SK-N-MC (cell line): ENCODE measurements around the gene BMP8B.
"Not testable (repeated sequence)": the region's sequence is repeated elsewhere in the genome, so short reads cannot be mapped to it uniquely, and the experiment has no call there.

Experiments used
- EZH2 ChIP-seq: fragments of 200-600 bp; sonication (generic); IDR thresholded peaks from one replicate; pipeline ENCODE4 v1.6.1; 2017; ENCODE audit warnings: antibody characterized with exemption
- POLR2AphosphoS5 ChIP-seq: IDR thresholded peaks from 2 replicates; pipeline ENCODE4 v1.6.1; 2012; ENCODE audit warnings: mild to moderate bottlenecking, low read depth, low read length, borderline replicate concordance

DNA sequence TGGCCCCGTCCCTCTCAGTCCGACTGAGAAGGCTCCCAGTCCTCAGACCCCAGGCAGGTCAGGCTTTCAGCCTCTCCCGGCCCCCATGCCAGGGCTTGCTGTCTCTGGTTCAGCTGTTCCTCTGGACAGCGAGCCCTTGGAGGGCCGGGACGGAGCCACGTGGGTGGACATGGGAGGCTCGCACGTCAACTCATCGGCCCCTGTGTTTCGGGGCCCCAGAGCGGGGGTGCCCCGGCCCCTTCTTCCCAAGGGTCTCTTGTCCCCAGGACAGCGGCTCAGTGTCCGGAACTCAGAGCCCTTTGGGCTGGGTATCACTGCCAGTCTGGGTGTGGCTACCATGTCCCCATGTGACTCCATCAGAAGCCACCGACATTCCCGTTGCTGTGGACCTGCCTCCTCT, 10.8 kb downstream of the BMP8B start:
- not testable (repeated sequence) for TF ChIP-seq POLR2AphosphoS5, EZH2
